Skin epidermis (tissue), 12 donors: ENCODE measurements around the gene ADGRB3.
"Not testable (repeated sequence)": the region's sequence is repeated elsewhere in the genome, so short reads cannot be mapped to it uniquely, and the experiment has no call there.

Source experiments
- H3K27ac ChIP-seq, 21 experiments: fragments of 200-600 bp; sonication (generic) in 11 of 21; one replicate each; pipeline ENCODE4 v1.5.0; 2020; ENCODE audit warnings: mild to moderate bottlenecking in 3 of 21, inconsistent platforms in 2 of 21, moderate library complexity in 2 of 21
- H3K4me3 ChIP-seq, 7 experiments: fragments of 200-600 bp; sonication (generic) in 2 of 7; one replicate each; pipeline ENCODE4 v1.5.0; 2020; ENCODE audit warnings: inconsistent platforms in 2 of 7, mild to moderate bottlenecking in 2 of 7, moderate library complexity in 1 of 7

The ADGRB3 gene

DNA sequence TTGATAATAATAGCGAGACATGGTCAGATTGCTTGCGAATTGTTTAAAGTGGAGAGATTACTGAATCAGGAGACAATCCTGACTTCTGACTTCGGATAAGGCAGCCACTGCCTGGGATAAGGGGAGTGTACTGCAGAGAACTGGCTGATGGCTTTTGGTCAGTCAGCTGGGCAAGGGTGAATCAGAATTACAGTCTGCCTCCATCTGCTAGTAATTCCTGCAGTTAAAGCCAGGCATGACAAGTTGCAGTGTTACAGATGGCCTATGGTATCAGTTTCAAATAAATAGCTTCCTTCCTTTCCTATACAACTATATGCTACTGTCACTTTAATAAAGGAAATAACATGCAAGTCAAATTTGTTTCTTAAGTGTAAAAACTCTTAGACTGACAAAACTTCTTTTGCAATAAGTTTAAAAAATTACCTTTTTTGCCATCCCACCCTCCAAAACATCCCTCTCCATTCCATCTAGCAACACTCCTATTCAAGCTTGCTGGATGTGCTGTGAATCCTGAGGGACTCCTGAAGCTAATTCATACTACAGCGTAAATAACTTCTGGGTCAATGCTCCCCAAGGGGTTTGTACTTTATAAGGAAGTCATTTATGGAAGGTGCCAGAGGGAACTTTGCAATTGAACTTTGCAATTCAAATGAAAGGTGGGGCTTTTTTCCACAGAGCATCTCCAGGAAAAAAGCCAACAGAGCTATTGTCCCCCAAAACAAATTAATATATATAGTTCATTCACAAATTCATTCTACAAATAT lies 245.2 kb downstream of the ADGRB3 start:
- Histone ChIP-seq H3K4me3 (no peak overlapping the region), H3K27ac (no peak overlapping the region)

DNA sequence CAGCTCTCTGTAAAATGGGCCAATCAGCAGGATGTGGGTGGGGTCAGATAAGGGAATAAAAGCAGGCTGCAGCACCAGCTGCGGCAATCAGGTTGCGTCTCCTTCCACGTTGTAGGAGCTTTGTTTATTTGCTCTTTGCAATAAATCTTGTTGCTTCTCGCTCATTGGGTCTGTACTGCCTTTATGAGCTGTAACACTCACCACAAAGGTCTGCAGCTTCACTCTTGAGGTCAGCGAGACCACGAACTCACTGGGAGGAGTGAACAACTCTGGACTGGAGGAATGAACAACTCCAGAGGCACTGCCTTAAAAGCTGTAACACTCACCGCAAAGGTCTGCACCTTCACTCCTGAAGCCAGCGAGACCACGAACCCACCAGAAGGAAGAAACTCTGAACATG lies 248.2 kb downstream of the ADGRB3 start:
- H3K27ac ChIP-seq, H3K4me3 ChIP-seq: not testable (repeated sequence)

DNA sequence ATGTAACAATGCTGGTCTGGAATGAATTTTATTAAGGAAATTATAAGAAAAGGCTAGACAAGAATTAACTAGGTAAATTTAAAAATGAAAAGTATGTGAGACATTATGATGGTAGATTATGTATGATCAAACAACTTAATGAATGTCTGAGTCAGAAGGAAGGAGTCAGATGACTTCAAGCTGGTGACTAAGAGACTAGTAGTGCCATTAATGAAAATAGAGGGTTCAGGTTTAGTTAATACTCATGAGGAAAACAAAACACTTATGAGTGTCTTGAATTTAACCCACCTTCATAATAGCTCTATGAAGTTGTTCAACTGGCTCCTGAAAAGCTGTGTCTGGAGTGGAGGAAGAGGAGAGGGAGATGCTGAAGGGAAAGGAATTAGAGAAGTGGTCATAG lies 256.3 kb downstream of the ADGRB3 start:
- Histone ChIP-seq H3K4me3 (no peak overlapping the region), H3K27ac (no peak overlapping the region)

DNA sequence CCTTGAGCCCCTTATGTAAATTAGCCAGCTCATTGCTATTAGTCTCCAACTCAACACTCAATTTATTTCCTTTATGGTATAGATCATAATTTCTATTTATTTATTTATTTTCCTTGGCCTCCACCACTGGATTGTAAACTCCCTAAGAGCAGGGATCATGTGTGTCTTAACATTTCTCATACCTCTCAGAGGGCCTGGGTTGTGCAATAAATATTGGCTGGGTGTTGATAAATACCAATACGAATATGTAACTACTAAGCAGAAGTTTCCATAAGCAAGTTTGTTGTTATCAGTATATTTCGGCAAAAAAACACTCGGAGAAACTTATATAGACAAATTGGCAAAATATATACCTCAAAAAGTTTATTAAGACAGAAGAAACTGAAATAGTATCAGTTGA lies 257.4 kb downstream of the ADGRB3 start:
- no peak overlapping the region for H3K27ac ChIP-seq
- H3K4me3 ChIP-seq: no peak overlapping the region

DNA sequence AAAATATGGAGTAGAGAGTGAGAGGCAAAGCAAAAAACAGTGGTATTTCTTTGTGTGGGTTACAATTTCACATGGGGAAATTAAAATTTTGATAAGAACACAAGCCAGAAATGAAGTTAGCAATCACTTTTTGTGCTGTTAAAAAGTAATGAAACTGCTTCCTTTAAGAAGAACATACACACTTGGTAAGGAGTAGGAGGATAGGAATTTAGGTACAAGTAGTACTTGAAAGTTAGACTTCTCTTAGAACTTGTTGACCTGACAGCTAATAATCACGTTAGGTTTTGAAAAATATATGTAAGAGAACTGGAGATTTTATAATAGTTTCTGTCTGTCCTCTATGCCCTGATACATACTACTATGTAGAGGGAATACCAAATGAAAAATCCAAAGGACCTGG lies 260.8 kb downstream of the ADGRB3 start:
- Histone ChIP-seq H3K4me3 (no peak overlapping the region), H3K27ac (no peak overlapping the region)

DNA sequence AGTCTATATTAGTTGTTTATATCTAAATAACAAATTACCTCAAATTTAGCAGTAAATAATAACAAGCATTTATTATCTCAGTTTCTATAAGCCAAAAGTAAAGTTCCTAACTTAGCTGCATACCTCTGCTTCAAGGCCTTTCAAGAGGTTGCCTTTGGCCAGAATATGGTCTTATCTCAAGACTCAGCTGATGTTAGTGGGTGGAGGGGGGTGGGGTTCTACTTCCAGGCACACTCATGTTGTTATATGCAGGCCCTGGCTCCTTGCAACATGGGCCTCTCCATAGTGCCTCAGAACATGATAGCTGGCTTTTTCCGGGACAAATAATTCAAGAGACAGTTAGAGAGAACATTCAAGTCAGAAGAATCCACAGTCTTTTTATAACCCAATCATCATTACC lies 266.0 kb downstream of the ADGRB3 start:
- Histone ChIP-seq H3K4me3 (no peak overlapping the region), H3K27ac (no peak overlapping the region)

DNA sequence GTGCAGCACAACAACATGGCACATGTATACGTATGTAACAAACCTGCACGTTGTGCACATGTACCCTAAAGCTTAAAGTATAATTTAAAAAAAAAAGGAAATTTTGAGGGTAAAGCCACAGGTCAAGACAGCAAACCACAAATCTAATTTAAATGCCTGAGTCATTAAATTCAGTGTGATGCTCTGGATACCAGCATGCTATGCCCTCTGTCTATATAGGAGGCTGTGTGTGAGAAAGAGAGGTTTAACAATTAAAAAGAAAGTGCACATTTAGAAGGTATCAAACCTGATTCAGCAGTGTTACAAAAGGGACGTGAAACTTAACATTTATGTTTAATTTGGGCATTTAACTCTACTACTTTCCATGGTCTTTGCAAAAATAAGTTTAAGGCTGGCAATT lies 276.3 kb downstream of the ADGRB3 start:
- no peak overlapping the region for H3K27ac ChIP-seq
- no peak overlapping the region for H3K4me3 ChIP-seq

DNA sequence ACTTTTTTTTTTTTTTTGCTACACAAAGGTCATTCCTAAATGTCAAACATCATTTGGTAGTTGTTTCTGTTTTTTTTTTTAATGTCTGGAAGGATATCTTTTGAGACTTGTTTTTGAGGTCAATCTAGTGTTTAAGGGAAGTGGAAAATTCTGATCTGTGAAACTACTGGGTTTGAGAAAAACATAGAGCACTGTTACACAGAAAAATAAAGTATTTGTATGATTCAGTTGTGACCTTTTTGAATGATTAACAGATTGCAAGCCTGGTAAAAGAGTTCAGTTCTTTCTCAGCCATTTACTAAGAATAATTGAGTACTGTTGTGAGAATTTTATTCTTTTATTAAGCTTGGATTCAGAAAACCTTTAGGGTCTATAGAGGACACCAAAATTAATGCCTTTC lies 276.7 kb downstream of the ADGRB3 start:
- Histone ChIP-seq H3K4me3 (no peak overlapping the region), H3K27ac (no peak overlapping the region)

DNA sequence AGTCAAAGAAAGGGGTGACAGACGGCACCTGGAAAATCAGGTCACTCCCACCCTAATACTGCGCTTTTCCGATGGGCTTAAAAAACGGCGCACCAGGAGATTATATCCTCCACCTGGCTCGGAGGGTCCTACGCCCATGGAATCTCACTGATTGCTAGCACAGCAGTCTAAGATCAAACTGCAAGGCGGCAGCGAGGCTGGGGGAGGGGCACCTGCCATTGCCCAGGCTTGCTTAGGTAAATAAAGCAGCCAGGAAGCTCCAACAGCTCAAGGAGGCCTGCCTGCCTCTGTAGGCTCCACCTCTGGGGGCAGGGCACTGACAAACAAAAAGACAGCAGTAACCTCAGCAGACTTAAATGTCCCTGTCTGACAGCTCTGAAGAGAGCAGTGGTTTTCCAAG lies 277.7 kb downstream of the ADGRB3 start:
- H3K4me3 ChIP-seq, H3K27ac ChIP-seq: not testable (repeated sequence)

DNA sequence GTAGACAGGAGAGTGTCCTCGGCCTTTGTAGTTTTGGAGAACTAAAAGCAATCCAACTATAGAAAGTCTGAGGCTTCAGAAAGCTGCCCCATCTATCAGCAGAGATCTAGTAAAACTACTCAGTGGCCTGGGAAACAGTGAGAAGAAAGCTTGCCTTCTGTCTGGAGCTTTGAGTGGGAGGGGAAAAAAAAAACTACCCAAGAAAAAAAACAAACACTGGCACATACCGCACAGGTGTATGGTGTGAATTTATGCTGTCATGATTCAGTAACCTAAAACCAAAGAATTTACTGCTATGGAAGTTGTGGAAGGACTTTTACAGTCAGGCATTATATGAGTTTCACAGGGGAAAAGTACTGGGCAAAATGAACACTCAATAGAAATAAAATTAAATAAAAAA lies 280.5 kb downstream of the ADGRB3 start:
- Histone ChIP-seq H3K27ac (no peak overlapping the region), H3K4me3 (no peak overlapping the region)

DNA sequence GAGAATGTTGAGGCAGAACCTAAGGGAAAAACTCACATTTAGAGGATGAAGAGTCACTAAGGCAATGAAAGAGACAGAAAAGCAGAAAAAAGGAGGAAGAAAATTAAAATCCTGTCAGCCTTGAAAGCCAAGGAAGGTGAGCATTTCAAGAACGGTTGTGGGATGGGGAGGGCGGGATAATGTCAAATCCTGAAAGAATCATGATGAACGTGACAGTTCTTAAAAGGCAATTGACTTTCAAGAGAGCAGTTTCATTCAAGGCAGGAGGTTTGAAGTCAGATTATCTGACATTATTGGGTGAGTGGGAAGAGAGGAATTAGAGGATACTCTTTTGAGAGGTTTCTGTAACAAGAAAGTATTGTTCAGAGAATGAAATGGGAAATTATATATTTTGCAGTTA lies 284.5 kb downstream of the ADGRB3 start:
- no peak overlapping the region for H3K27ac ChIP-seq
- no peak overlapping the region for H3K4me3 ChIP-seq

DNA sequence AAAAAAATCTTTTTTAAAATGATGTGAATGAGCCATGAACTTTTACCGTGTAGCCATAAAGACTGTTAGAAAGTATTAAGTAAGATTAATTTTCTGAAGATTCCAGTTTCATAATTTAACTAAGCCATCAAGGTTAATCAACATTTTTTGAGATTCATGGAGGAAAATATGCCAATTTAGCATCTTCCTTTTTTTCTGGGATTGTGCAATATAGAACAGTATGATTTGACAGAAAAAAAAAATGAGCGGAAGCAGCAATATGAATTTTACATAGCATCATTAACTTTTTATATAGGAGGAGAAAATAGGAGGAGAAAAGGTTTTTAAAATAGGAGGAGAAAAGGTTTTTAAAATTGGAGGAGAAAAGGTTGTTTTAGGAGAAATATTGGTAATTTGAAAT lies 306.3 kb downstream of the ADGRB3 start:
- Histone ChIP-seq H3K27ac (no peak overlapping the region), H3K4me3 (no peak overlapping the region)

DNA sequence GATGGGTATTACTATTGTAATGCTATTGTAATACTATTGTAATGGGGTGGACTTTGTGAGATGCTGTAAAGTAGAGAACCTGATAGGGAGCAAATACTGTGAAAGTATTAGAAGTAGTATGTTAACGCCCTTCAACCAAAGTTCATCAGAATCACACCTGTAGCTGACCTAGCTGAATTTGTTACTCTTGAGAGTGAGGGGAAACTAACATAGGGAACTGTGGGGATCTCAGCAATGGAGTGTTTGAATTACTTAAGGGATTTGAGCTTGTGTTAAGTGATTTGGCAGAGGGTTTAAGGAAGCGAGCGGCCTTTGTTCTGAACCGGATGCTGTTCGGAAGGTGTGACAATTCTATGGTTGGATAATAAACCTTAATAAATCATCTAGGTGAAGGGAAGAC lies 312.6 kb downstream of the ADGRB3 start:
- Histone ChIP-seq H3K4me3 (no peak overlapping the region), H3K27ac (no peak overlapping the region)

DNA sequence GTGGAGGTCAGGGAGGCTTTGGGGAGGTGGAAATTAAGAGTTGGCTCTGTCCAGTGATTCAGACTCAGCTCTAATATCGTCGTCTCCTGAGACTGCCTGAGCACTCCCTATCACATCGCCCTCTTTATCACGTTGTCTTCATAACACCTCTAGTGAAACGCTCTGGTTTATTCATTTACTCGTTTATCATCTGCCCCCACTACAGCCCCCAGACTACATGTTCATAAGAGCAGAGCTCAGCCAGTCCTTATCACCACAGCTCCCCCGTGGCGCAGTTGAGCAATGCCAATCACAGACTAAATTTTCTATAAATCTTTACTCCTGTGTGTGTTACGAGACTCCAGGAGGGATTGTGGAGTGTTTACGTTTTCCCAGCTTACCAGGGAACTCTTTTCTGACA lies 316.2 kb downstream of the ADGRB3 start:
- Histone ChIP-seq H3K4me3 (no peak overlapping the region), H3K27ac (no peak overlapping the region)

DNA sequence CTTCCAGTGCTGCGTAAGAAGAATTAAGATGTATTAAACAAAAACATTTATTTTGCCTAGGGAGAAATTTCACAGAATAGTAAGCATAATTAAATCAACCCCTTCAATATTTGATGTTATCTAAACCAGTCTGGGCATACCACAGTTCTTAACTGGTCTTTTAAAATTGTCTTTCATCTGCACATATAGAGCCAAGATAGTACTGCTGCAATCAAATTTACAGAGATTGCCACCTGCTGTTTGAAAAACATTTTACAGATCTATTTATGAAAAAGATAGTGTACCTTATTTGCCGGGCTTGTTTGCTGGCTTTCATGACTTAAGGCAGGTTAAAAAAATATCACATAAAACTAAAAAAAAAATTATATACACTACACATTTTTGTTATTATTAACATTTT lies 323.2 kb downstream of the ADGRB3 start:
- H3K27ac ChIP-seq: no peak overlapping the region
- H3K4me3 ChIP-seq: no peak overlapping the region

DNA sequence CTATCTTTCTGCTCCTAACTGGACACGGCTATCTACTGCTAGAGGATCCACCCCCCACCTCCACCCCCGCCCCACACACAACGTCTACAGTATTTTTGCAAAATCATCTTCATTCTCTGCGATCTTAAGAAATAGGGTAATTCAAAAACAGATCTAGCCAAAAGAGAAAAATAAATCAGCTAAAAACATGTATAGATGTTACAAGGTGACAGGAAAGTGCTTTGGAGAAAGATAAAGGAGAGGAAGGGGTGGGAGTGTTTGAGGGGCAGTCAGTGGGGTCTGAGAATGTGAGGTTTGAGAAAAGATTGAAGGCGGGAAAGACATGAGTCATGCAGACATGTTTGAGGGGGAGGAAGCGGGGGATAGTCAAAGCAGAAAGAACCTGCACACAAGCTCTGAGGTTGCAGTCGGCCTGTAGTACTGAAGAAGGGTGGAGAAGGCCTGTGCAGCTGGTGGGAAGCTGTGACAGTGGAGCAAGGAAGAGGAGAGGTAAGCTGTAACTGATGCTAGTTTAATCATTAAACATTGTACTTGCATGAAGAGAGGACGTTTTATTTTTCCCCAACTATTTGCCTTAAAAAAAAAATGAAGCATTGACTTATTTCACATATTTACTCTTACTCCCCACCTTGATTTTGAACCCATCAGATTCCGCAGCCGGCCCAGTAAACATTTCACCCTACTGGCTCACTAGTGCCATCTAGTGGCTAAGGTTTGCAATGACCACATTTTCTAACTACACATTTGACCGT lies 332.6 kb downstream of the ADGRB3 start:
- H3K27ac ChIP-seq: no peak overlapping the region
- no peak overlapping the region for H3K4me3 ChIP-seq

DNA sequence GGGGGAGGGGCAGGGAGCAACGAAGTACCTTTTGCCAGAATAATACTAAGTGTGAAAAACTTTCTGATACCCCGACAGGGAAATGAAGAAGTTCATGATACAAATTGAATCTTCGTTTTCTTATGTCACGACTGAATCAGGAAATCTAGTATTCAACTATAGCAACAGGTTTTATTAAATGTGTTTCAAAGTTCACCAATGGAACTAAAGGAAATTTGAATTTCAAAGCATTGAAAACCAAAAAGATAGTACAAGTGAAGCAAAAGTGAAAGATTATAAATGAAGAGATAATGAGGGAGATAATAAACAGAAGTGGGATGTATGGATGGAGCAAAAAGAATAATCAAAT lies 333.2 kb downstream of the ADGRB3 start:
- Histone ChIP-seq H3K4me3 (no peak overlapping the region), H3K27ac (no peak overlapping the region)

DNA sequence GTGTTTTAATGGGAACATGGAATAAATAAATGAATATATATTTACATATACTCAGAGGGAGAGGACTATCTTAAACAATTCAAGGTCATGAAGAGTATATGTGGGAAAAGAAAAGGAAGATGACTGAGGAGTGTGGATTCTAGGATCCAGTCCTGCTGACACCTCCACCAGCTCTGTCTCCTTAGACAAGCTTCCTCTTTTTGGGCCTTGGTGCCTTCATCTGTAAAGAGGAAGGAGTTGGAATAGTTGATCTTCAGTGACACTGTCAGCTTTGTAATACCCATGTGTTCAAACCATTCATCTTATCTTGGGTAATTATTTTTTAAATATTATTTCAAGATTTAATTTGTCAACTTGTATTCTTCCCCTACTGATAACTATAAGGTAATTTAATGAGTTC lies 338.0 kb downstream of the ADGRB3 start:
- no peak overlapping the region for H3K27ac ChIP-seq
- H3K4me3 ChIP-seq: no peak overlapping the region

DNA sequence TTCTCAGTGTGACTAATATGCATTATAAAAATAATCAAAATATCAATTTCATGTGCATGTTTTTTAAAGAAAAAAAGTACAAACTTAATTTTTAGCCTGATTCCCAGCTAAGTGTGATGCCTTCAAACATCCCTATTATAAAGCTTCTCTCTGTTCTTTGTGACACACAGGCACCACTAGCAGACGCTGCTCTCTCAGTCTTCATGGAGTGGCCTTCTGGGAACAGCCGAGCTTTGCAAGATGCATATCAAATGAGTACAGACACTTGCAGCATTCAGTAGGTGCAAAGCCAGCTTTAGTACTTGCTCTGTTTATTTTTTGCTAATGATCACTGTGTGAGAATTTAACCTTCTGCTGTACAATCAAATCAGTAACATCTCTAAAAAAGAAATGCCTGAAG lies 340.0 kb downstream of the ADGRB3 start:
- H3K4me3 ChIP-seq: no peak overlapping the region
- H3K27ac ChIP-seq: no peak overlapping the region

DNA sequence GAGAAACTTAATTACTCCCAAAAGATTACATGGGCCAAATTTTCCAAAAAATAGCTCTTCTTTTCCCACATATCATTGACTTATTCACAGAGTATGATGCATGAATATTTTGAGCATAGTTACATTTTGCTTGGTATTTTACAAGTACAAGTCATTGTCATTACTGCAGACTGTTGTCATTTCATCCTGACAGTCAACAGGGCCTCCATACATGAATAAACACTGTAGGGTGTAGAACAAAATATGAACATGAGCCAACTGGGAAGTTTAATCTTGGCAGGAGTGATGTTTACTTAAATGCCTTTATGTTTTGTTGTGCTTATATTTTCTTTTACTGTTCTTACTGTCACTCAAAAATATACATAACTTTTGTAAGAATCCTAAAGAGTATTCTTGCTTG lies 340.7 kb downstream of the ADGRB3 start:
- H3K27ac ChIP-seq: no peak overlapping the region
- H3K4me3 ChIP-seq: no peak overlapping the region

DNA sequence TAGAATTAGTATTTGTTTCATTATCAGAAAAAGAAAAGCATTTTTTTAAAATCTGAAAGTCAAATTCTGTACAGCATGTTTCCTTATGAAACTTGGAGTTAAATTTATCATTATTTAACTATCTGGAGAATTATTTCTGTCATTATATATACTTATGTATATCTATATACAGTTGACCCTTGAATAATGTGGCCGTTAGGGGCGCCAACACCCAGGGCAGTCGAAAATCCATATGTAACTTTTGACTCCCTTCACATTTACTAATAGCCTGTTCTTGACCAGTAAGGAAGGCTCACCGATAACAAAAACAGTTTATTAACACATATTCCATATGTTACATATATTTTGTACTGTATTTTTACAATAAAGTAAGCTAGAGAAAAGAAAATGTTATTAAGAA lies 341.2 kb downstream of the ADGRB3 start:
- H3K4me3 ChIP-seq: no peak overlapping the region
- H3K27ac ChIP-seq: no peak overlapping the region

DNA sequence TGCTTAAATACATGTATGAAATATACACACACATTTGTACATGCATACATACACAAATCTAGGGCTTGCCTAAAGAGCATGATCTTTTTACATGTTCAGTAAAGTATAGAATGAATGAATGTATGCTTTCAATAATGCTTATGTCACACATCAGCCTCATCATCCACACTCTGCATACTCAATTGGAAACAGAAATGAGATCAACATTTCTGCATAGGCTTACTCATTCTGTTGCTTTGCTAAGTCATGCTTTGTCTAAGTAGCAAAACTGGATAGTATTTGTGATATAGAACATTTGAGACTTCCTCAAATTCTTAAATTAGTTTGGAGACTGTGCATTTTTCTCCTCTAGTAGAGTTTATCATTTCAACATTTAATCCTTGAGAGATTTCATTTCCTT lies 343.3 kb downstream of the ADGRB3 start:
- H3K4me3 ChIP-seq: no peak overlapping the region
- H3K27ac ChIP-seq: no peak overlapping the region
